Kidney epithelial cell (primary cell): ENCODE data around the gene CRHR2. TPM values are rescaled to one million over a fixed set of nuclear protein-coding genes. Genes with fewer than 3 reads are reported as not detected.

Experiments used
- DNase-seq: peaks from one replicate; pipeline ENCODE4 v3.0.0-alpha.2; 2010; ENCODE audit warnings: low read depth
- H3K27me3 ChIP-seq: 2 replicates; pipeline ENCODE4 v1.6.0; 2011; ENCODE audit warnings: low read length; ENCODE audit not compliant: control insufficient read depth, insufficient read depth
- H3K36me3 ChIP-seq: 2 replicates; pipeline ENCODE4 v1.5.1; 2011; ENCODE audit warnings: low read length; ENCODE audit not compliant: control insufficient read depth, insufficient read depth
- H3K4me3 ChIP-seq: 2 replicates; pipeline ENCODE4 v1.5.1; 2011; ENCODE audit warnings: low read depth, mild to moderate bottlenecking, control low read depth, low read length
- CTCF ChIP-seq: IDR thresholded peaks from 2 replicates; pipeline ENCODE4 v1.5.1; 2011; ENCODE audit warnings: mild to moderate bottlenecking, moderate library complexity, low read length, control low read depth, inconsistent platforms; ENCODE audit not compliant: insufficient read depth, poor library complexity, severe bottlenecking
- total RNA-seq: library from RNA; depleted of rRNA; stranded (reverse); fragments of >200 nt; gene quantifications from 2 replicates; pipeline ENCODE4 v1.2.3, GENCODE V29; 2015

CRHR2 gene
- total RNA-seq = not detected in 2 replicates

- no peak for DNase-seq
- no peaks in the 10 kb centered on the region for H3K36me3 ChIP-seq
- peaks cover 55% of the 10 kb centered on the region for H3K27me3 ChIP-seq
- TF ChIP-seq CTCF = peak; percentile 44
- H3K4me3 ChIP-seq = peak within 1 kb of the TSS; percentile 9
These were observed at the start of gene CRHR2 for GRCh38 chr7:30682212-30683083. Gene CRHR2, minus strand, starts transcription at chr7:30682456. Its CDS starts 176 bp downstream, at chr7:30682280.

GRCh38 chr7:30731581-30731980 lies 49.3 kb upstream of the CRHR2 start:
- Histone ChIP-seq H3K4me3 (no peak overlapping the region), H3K36me3 (no peaks in the 10 kb centered on the region), H3K27me3 (peaks cover 29% of the 10 kb centered on the region)
- no peak for DNase-seq
- TF ChIP-seq CTCF = no peak

GRCh38 chr7:30730996-30731395 lies 48.7 kb upstream of the CRHR2 start:
- no peaks in the 10 kb centered on the region for H3K36me3 ChIP-seq
- H3K4me3 ChIP-seq = no peak overlapping the region
- peaks cover 26% of the 10 kb centered on the region for H3K27me3 ChIP-seq
- no peak for DNase-seq
- no peak for TF ChIP-seq CTCF

- Histone ChIP-seq H3K4me3 (no peak overlapping the region), H3K36me3 (no peaks in the 10 kb centered on the region), H3K27me3 (peaks cover 29% of the 10 kb centered on the region)
- DNase-seq = no peak
- no peak for TF ChIP-seq CTCF
These were observed 47.8 kb upstream of the CRHR2 start for GRCh38 chr7:30730097-30730496.

- no peak for DNase-seq
- no peaks in the 10 kb centered on the region for H3K36me3 ChIP-seq
- no peak overlapping the region for H3K4me3 ChIP-seq
- TF ChIP-seq CTCF = no peak
- peaks cover 29% of the 10 kb centered on the region for H3K27me3 ChIP-seq
These were observed 47.4 kb upstream of the CRHR2 start for GRCh38 chr7:30729642-30730041.

GRCh38 chr7:30728591-30729100 lies 46.4 kb upstream of the CRHR2 start:
- H3K27me3 ChIP-seq = peaks cover 27% of the 10 kb centered on the region
- no peaks in the 10 kb centered on the region for H3K36me3 ChIP-seq
- no peak for DNase-seq
- no peak overlapping the region for H3K4me3 ChIP-seq
- TF ChIP-seq CTCF = no peak
